Loucy (cell line): Measurements from ENCODE around the gene ULK1.

Experiments
- H2AFZ ChIP-seq: fragments of 200-600 bp; sonication (generic); 2 replicates; pipeline ENCODE4 v1.6.0; 2016; ENCODE audit warnings: antibody characterized with exemption, mild to moderate bottlenecking, low read length, moderate library complexity
- H3F3A ChIP-seq: fragments of 200-600 bp; 2 replicates; pipeline ENCODE4 v1.6.0; 2016; ENCODE audit warnings: antibody characterized with exemption, low read depth, mild to moderate bottlenecking
- H3K27me3 ChIP-seq: fragments of 200-600 bp; sonication (generic); 2 replicates; pipeline ENCODE4 v1.6.1; 2014; ENCODE audit warnings: low read length, mild to moderate bottlenecking; ENCODE audit not compliant: insufficient read depth, poor library complexity, severe bottlenecking
- H3K36me3 ChIP-seq: fragments of 200-600 bp; sonication (generic); 2 replicates; pipeline ENCODE4 v1.6.1; 2016; ENCODE audit warnings: low read length; ENCODE audit not compliant: insufficient read depth
- H3K4me1 ChIP-seq: fragments of 200-600 bp; sonication (generic); 2 replicates; pipeline ENCODE4 v1.5.1; 2014; ENCODE audit warnings: low read length, mild to moderate bottlenecking; ENCODE audit not compliant: insufficient read depth, poor library complexity, severe bottlenecking
- H3K4me2 ChIP-seq: fragments of 200-600 bp; sonication (generic); 2 replicates; pipeline ENCODE4 v1.6.0; 2014; ENCODE audit warnings: antibody characterized with exemption, low read length, low read depth, mild to moderate bottlenecking; ENCODE audit not compliant: poor library complexity, severe bottlenecking
- H3K4me3 ChIP-seq: fragments of 200-600 bp; sonication (generic); 2 replicates; pipeline ENCODE4 v1.5.1; 2014; ENCODE audit warnings: low read length, mild to moderate bottlenecking, mixed read lengths; ENCODE audit not compliant: poor library complexity, severe bottlenecking
- H3K79me2 ChIP-seq: fragments of 200-600 bp; sonication (generic); 2 replicates; pipeline ENCODE4 v1.6.1; 2014; ENCODE audit warnings: low read length; ENCODE audit not compliant: insufficient read depth
- H3K9ac ChIP-seq: fragments of 200-600 bp; sonication (generic); 2 replicates; pipeline ENCODE4 v1.6.0; 2014; ENCODE audit warnings: mild to moderate bottlenecking, low read depth, low read length, moderate library complexity; ENCODE audit not compliant: poor library complexity, severe bottlenecking
- H3K9me2 ChIP-seq: fragments of 200-600 bp; sonication (generic); replicated peaks from 2 replicates; pipeline ENCODE4 v1.6.1; 2016; ENCODE audit warnings: low read depth, low read length, mixed read lengths
- H3K9me3 ChIP-seq: fragments of 200-600 bp; sonication (generic); 2 replicates; pipeline ENCODE4 v1.6.1; 2014; ENCODE audit warnings: mild to moderate bottlenecking, antibody characterized with exemption, low read length, low read depth; ENCODE audit not compliant: insufficient read depth
- H4K20me1 ChIP-seq: fragments of 200-600 bp; sonication (generic); 2 replicates; pipeline ENCODE4 v1.6.0; 2014; ENCODE audit warnings: antibody characterized with exemption, low read length, mild to moderate bottlenecking; ENCODE audit not compliant: insufficient read depth, poor library complexity, severe bottlenecking
- EZH2phosphoT487 ChIP-seq: fragments of 200-600 bp; IDR thresholded peaks from 2 replicates; pipeline ENCODE4 v1.6.1; 2018; ENCODE audit warnings: antibody characterized with exemption, mild to moderate bottlenecking, moderate library complexity, borderline replicate concordance
- TF ChIP-seq, protein P1 (sequence below): fragments of 200-600 bp; sonication (generic); conservative IDR thresholded peaks from 2 replicates; pipeline ENCODE4 v1.5.1; 2014; ENCODE audit warnings: mild to moderate bottlenecking, antibody characterized with exemption, low read length

The ULK1 gene

DNA sequence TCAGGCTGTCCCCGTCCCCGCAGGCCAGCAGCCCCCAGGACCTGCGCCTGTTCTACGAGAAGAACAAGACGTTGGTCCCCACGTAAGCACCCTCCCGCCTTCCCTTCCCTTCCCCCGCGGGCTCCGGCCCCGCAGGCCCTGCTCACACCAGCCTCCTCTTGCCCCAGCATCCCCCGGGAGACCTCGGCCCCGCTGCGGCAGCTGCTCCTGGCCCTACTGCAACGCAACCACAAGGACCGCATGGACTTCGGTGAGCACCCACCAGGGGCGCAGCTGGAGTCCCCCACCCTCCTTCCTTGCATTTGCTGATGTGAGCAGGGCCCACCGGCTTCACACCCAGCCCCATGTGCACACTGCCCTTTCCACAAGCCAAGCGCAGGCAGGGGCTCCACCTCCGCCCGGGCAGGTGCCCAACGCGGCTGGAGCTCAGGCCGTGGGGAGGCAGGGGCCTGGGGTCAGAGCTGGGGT lies 15.4 kb downstream of the ULK1 start:
- H3K36me3 ChIP-seq = peaks cover 56% of the 10 kb centered on the region; the same call in 1 of the 2 replicates
- peaks cover 3% of the 10 kb centered on the region for H4K20me1 ChIP-seq
- no peak overlapping the region for H3K9ac ChIP-seq
- no peak overlapping the region for H3K4me3 ChIP-seq
- H3K79me2 ChIP-seq = peaks cover 9% of the 10 kb centered on the region; the same call in 1 of the 2 replicates
- H3K9me3 ChIP-seq = no peaks in the 10 kb centered on the region
- no peak overlapping the region for H3K4me2 ChIP-seq
- no peaks in the 10 kb centered on the region for H3F3A ChIP-seq
- H3K4me1 ChIP-seq = peaks cover 3% of the 10 kb centered on the region
- H2AFZ ChIP-seq = no peak overlapping the region
- H3K9me2 ChIP-seq = no peaks in the 10 kb centered on the region
- H3K27me3 ChIP-seq = no peaks in the 10 kb centered on the region
- TF ChIP-seq EZH2phosphoT487 = no peak
- TF ChIP-seq, protein P1, sequence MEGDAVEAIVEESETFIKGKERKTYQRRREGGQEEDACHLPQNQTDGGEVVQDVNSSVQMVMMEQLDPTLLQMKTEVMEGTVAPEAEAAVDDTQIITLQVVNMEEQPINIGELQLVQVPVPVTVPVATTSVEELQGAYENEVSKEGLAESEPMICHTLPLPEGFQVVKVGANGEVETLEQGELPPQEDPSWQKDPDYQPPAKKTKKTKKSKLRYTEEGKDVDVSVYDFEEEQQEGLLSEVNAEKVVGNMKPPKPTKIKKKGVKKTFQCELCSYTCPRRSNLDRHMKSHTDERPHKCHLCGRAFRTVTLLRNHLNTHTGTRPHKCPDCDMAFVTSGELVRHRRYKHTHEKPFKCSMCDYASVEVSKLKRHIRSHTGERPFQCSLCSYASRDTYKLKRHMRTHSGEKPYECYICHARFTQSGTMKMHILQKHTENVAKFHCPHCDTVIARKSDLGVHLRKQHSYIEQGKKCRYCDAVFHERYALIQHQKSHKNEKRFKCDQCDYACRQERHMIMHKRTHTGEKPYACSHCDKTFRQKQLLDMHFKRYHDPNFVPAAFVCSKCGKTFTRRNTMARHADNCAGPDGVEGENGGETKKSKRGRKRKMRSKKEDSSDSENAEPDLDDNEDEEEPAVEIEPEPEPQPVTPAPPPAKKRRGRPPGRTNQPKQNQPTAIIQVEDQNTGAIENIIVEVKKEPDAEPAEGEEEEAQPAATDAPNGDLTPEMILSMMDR = no peak

DNA sequence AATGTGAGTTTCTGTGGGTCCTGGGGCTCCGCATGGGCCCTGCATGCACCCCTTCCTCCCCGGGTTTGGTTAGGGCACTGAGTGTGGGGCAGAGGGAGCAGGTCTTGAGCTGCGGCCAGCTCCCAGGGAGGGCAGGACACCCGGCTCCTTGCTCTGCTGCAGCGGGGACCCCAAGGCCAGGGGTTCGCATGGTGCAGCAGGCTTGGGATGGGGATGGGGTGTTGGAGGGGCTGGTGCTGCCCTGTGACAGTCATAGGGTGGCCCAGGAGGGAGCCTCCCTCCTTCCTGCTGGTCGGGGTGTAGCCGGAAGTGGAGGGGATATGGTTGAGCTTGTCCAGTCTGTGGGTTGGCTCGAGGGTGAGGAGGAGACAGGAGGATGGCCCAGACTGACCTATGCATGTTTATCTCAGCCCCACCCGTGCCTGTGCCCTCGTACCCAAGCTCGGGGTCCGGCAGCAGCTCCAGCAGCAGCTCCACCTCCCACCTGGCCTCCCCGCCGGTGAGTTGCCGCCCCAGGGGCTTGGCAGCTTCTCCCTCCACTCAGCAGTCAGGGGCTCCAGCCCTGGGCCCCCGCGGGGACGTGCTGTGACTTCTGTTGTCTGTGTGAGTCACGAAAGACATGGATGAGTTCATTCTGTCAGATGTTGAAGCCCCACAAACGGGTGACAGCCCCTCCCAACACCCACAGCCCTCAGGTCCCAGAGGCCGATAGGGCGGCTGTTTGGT lies 16.0 kb downstream of the ULK1 start:
- Histone ChIP-seq H4K20me1 (peaks cover 3% of the 10 kb centered on the region), H3K36me3 (peaks cover 62% of the 10 kb centered on the region; the same call in 1 of the 2 replicates), H3K27me3 (no peaks in the 10 kb centered on the region), H3K4me1 (peaks cover 1% of the 10 kb centered on the region), H3K9ac (no peak overlapping the region), H3K9me2 (no peaks in the 10 kb centered on the region), H2AFZ (no peak overlapping the region), H3F3A (no peaks in the 10 kb centered on the region), H3K4me3 (no peak overlapping the region), H3K4me2 (no peak overlapping the region), H3K9me3 (no peaks in the 10 kb centered on the region), H3K79me2 (peaks cover 3% of the 10 kb centered on the region; the same call in 1 of the 2 replicates)
- TF ChIP-seq, protein P1 = no peak
- no peak for TF ChIP-seq EZH2phosphoT487

DNA sequence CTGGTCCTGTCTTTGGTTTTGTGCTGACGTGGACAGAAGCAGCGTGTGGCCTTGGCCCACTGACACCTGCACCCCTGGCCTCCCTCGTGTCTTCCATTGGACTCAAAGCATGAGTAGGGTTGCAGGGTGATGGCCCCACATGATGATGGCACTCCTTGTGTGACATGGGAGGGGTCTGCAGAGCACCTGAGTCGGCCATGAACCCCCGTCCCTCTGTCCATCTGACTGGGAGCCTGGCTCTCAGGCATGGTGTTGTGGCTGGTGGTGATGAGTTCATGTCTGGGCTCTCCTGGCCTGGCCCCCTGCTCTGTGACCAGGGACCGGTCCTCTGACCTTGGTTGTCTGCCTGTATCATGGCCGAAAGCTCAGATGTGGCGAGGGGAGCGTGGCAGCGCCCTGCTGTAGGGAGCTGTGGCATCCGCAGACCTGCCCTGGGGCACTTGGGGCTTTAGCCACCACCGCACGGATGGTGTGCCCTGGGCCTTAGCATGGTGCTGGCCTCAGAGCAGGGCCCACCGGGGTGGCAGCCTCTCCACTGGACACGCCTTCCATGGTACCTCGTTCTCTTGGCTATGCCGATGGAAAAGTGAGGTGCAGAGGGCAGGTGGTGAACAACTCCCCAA lies 16.7 kb downstream of the ULK1 start:
- Histone ChIP-seq H3K4me1 (no peaks in the 10 kb centered on the region), H3K9me3 (no peaks in the 10 kb centered on the region), H3F3A (no peaks in the 10 kb centered on the region), H3K36me3 (peaks cover 68% of the 10 kb centered on the region; the same call in 1 of the 2 replicates), H3K27me3 (no peaks in the 10 kb centered on the region), H2AFZ (no peak overlapping the region), H3K9ac (no peak overlapping the region), H3K79me2 (no peaks in the 10 kb centered on the region; the same call in 1 of the 2 replicates), H3K9me2 (no peaks in the 10 kb centered on the region), H4K20me1 (no peaks in the 10 kb centered on the region), H3K4me3 (no peak overlapping the region), H3K4me2 (no peak overlapping the region)
- no peak for TF ChIP-seq EZH2phosphoT487
- TF ChIP-seq, protein P1 = no peak
